VCaP (cell line): ENCODE results near the gene ZFYVE28.

Source experiments
- H3K27ac ChIP-seq: fragments of 450-650 bp; 2 replicates; pipeline ENCODE4 v1.5.1; 2017
- CTCF ChIP-seq: fragments of 450-650 bp; conservative IDR thresholded peaks from 2 replicates; pipeline ENCODE4 v1.5.1; 2017; ENCODE audit warnings: mild to moderate bottlenecking, moderate library complexity

ZFYVE28 gene

GRCh38 chr4:2267320-2267811 lies 151.1 kb downstream of the ZFYVE28 start:
- H3K27ac ChIP-seq = no peak overlapping the region
- no peak for TF ChIP-seq CTCF

DNA sequence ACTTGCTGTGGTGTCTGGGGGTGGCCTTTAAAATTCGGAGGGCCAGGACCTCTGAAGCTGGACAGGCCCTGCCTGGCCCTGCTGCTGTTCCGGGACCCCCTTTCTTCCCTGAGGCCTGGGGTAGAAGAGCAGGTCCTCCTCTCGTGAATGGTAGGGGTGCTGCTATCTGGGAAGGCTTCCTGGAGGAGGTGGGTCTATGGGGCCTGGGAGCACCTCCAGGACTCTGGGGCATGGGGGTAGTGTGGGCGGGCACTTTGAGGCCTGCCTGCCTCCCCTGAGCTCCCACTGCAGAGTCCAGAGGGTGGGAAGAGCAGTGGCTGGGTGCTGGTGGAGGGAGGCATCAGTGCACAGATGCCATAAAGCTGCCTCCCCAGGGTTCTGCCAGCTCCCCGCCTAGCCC lies 151.6 kb downstream of the ZFYVE28 start:
- TF ChIP-seq CTCF = no peak
- H3K27ac ChIP-seq = peak overlapping the region; percentile 57; the same call in 1 of the 2 replicates

DNA sequence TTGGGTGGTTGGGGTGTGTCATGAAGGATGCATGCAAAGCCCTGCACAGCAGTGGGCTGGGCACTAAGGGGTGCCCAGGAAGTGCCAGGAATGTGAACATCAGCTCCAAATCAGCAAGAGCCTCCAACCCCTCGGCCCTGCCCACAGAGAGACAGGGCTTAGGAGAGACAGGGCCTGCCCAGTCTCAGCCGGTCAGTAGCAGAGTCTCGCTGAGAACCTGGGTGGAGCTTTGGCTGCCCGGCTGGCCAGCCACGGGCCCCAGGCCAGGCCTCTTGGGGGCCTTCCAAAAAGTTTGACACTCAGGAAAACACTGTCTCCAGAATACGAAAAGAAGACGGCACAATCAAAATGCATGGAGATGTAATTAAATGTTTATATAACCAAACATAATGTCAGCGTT lies 152.3 kb downstream of the ZFYVE28 start:
- H3K27ac ChIP-seq = peak overlapping the region; percentile 57
- TF ChIP-seq CTCF = no peak

DNA sequence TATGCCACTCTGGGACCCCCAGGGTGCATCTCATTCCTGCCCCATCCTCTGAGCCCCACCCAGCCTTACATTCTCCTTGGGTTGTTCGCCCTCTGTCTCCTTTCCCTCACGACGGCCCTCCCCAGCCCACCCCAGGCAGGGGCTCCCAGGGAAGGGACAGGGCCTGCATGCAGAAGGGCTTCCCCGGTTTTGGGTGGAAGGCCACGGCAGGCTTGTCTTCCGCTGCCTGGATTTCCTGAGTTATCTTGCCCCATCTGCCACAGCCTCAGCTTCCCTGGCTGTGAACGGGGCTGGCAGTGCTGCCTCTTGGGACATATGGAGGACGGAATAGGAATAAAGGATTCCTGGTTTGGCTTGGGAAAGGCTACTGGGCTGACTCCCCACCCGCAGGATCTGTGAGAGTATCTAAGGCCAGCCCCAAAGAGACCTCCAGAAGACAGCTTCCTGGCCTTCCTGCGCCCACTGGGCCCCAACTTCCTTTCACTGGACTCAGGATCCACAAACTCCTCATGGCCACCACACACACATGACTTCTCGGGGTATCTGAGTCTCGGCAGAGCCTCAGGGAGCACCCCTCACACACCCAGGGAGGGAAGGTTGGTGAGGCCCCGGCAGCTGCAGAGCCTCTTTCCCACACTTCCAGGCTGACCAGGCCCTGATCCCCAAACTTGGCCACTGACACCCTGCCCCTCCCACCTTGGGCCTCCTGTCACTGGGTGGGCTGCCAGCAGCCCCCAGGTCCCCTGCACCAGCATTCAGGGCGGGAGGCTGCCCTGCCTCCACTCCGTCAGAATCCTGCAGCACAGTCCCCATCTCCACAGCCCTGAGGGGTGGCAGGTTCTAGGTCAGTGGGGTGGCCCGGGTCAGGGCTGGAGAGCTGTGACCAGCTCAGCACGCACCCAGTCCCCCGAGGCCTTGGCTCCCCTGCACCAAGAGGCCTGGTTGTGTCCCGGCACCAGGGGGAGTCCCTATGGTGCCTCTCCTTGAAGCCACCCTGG lies 153.0 kb downstream of the ZFYVE28 start:
- TF ChIP-seq CTCF = no peak
- peak overlapping the region; percentile 57 for H3K27ac ChIP-seq

DNA sequence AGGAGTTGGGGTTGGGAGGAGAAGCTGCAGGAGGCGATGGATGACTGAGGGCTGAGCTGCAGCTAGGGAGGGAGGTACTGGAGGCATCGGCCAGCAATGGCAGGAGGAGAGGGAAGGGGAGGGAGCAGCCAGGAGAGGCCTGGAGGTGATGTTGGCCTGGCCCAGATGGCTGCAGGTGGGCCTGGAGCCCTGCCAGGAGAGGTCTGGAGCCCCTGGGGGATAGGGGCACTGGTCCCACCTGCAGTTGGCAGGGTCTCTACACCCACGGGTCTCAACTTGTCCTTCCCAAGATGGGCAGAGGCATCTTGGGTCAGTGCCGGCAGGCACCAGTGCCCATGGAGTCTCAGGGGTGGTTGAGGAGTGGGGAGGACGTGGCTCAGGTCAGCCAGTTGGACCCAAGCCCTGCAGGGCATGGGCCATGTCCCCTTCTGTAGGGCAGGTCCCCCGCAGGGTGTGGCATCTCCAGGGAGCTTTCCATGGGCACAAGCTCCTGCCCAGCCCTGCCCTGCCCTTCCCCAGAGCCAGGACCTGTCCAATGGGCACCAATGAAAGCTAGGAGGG lies 153.9 kb downstream of the ZFYVE28 start:
- H3K27ac ChIP-seq = no peak overlapping the region
- no peak for TF ChIP-seq CTCF

- no peak for TF ChIP-seq CTCF
- no peak overlapping the region for H3K27ac ChIP-seq
These were observed 154.5 kb downstream of the ZFYVE28 start for GRCh38 chr4:2263926-2264321.

DNA sequence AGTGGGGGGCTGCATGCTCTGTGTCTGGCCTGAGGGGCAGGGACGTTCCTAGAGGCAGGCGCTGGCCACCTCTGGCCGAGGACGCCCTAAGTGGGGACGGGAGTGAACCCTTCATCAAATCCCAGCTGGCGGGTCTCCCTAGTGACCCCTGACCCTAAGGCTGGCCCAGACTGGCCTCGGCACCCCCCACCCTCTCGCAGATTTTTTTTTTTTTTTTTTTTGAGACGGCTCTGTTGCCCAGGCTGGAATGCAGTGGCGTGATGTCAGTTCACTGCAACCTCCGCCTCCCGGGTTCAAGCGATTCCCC lies 155.5 kb downstream of the ZFYVE28 start:
- peak overlapping the region; percentile 91 for H3K27ac ChIP-seq
- TF ChIP-seq CTCF = no peak
